Hindlimb muscle (tissue), 1 donor: ENCODE data around the gene FOXI3. TPM values are rescaled to one million over a fixed set of nuclear protein-coding genes. Genes with fewer than 3 reads are reported as not detected.
"Not testable (repeated sequence)": the region's sequence is repeated elsewhere in the genome, so short reads cannot be mapped to it uniquely, and the experiment has no call there.

Experiments used
- DNase-seq: peaks from one replicate; pipeline ENCODE4 v3.0.0-alpha.2; 2013
- polyA plus RNA-seq: library from polyadenylated mRNA; unstranded; fragments of 120-200 nt; gene quantifications from one replicate; pipeline ENCODE4 v1.2.1, GENCODE V29; 2013; ENCODE audit not compliant: insufficient read length

Gene FOXI3
- polyA plus RNA-seq, 1 donor, result 0.09 TPM

DNA sequence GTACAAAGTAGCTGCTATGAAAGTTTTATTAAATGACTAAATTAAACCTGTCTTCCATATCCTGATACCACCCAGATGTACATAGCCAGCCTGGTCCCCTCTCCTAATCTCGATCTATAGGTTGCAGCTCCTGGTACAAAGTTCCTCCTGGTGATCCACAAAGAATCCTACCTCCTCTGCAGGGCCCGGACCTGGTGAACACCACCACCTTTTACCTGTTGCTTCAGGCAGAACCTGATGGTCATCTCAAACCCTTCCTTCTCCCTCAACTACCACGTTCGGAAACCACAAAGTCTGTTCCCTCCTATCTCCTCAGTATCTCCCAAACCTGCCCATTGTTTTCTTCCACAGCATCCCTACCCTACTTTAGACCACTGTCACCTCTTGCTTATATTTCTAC, 15.5 kb downstream of the FOXI3 start:
- DNase-seq, result no peak

DNA sequence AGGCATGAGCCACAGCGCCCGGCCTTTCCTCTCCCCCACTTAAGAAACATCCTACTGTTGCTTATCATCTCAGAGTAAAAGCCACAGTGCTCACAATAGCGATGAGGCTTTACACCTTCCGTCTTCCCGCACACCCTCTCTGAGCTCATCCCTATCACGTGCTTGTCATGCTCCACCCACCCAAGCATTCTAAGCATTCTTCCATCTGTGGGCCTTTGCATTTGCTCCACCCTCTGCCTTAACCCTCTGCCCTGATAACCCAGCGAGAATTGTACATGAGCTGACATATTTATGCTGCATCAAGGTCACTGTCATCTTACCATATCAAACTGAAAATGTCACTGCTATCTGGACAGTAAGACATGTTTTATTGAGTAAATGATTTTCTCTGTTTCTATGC, 22.6 kb downstream of the FOXI3 start:
- no peak for DNase-seq

DNA sequence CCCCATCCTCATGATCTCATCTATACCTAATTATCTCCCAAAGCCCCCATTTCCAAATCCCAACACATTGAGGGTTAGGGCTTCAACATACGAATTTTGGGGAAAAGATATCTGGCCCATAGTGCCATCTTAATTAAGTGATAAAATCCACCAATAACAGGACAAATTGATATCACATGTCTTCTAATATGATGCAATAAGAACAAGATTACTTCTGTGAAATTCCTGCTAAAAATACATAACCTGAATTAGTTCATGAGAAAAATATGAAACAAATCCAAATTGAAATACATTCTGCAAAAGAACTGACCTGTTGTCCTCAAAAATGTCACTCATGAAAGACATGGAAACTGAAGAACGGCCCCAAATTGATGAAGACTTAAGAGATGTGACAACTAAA, 28.8 kb downstream of the FOXI3 start:
- no peak for DNase-seq

DNA sequence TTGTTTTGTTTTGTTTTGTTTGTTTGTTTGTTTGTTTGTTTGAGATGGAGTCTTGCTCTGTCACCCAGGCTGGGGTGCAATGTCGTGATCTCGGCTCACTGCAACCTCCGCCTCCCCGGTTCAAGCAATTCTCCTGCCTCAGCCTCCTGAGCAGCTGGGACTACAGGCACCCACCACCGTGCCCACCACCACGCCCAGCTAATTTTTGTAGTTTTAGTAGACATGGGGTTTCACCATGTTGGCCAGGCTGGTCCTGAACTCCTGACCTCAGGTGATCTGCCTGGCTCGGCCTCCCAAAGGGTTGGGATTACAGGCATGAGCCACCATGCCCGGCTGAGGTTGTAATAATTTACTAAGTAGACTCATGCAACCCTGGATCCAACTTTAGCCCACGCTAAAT, 33.4 kb downstream of the FOXI3 start:
- not testable (repeated sequence) for DNase-seq

DNA sequence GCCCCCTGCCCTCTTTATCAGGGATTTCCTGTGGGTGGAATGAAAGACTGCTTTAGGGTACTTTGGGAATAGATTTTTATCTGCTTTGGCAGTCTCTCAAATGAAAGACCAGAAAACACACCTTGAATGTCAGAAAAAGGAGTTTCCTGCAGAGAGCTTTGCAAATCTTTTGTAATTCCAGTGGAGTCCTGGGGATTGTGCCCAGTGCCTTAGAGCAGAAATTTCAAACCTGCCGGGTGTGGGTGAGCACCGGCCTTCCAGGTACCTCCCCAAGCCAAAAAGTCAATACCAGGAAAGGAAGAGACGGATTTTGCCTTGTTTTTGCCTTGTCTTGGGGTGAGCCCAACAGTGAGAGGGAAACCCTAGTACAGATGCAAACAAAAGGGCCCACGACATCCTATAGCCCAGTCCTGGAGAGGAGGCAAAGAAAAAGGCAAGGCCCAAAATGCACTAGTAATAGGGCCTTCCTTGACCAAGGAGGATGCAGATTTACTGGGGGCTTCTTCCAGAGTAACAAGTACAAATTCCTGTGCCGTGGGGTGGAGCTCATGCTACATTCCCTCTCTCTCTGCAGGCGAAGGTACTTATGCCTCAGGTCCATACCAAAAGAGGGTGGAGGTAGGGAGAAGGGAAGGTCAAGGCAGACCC, 36.4 kb downstream of the FOXI3 start:
- no peak for DNase-seq

DNA sequence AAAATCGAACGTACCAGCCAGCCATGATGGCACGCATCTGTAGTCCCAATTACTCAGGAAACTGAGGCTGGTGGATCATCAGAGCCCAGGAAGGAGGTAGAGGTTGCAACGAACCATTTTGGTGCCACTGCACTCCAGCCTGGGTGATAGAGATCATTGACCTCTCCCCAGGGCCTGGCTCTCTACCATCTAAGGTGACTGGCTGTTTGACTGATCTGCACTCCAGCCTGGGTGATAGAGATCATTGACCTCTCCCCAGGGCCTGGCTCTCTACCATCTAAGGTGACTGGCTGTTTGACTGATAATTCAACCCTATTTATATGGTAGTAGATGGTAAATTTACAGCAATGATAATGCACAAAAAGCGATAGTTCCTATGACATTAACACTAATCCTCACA, 43.6 kb downstream of the FOXI3 start:
- DNase-seq, result not testable (repeated sequence)

DNA sequence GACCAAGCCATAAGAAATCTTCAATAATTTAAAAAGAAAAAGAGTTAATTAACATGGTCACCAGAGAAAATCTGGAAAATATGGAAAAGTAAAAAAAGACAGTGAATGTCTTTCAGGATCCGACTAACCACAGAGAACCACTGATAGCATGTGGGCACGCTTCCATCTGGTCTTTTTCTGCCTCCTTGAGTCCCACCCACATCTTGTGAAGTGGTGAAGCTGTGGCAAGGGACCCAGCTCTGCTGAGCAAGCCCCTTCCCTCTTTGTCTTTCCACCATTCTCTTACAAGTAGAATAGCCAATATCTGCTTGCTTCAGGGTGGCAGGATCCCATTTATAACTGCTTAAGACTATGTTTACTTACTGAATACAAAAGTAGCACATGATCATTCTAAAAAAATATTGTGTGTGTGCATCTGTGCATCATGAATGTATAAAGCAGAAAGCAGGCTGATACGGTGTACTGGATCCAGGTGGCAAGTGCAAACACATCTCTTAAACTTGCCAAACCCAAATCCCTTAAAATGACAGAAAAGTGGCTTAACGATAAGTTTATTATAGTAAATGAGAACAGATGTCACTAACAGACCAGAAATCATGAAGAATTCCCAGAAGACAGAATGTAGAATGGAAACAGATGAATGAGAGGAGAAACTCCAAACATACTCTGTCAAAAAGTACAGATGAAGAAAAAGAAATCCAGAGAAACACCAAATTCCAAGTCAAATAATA, 52.3 kb downstream of the FOXI3 start:
- DNase-seq, result no peak

DNA sequence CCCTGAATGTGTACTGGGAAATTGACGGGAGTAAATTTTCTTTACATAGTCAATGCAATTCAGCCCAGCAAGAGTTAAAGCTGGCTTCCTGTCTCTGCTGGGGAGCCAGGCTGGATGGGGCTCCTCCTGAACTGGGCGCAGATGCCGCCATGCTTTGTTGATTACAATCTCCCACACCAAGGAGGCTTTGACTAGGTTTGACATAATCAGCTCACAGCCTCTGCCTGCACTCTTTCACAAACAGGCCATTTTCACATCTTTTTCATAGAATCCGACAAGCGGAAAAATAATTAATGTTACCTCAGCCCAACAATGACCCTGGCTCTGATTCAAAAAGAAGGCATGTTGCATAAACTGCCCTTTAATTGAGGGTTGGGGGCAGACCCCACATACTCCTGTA, 54.3 kb downstream of the FOXI3 start:
- DNase-seq, result no peak

Other genes starting within 250 kb of the FOXI3 start
- gene EIF2AK3, start 174.8 kb upstream of the FOXI3 start, polyA plus RNA-seq, result 15.8 TPM
- gene RPIA, start 239.0 kb upstream of the FOXI3 start, polyA plus RNA-seq, result 24.0 TPM